T-cell (primary cell): ENCODE data around the gene SLC25A22. TPM values are rescaled to one million over a fixed set of nuclear protein-coding genes. Genes with fewer than 3 reads are reported as not detected.
A peak's percentile ranks its signal among the peaks of the same experiment; 100 is the strongest.

Experiments
- ATAC-seq, 4 experiments: fragments of 200-7000 bp in 3 of 4; fragments of 150-1000 bp in 1 of 4; cut with Tn5 transposase; replicated peaks in 1 of 4; 1 replicate in 3 of 4; 2 replicates in 1 of 4; pipeline ENCODE4 v1.10.0; 2021; ENCODE audit warnings: moderate library complexity in 3 of 4, mild to moderate bottlenecking in 2 of 4, moderate number of reproducible peaks in 1 of 4
- CTCF ChIA-PET, 2 donors: fragments of 300-600 bp; sonication (Branson Sonifier 250); formaldehyde crosslinking; loops; one replicate each; lab custom pipeline; 2022; ENCODE audit warnings: antibody characterized with exemption in 2 of 2; lab: Charles Lee
- POLR2A ChIA-PET, 2 donors: fragments of 300-600 bp; sonication (Branson Sonifier 250); formaldehyde crosslinking; loops; one replicate each; lab custom pipeline; 2022; ENCODE audit warnings: antibody characterized with exemption in 2 of 2; lab: Charles Lee
- DNase-seq, 35 experiments: peaks; one replicate each; pipeline versions ENCODE4 v3.0.0 to v3.0.0-alpha.2; 2013 to 2023
- H3K27ac ChIP-seq: one replicate; pipeline ENCODE4 v1.5.1; 2013; ENCODE audit warnings: low read length
- H3K27me3 ChIP-seq, 2 experiments: replicated peaks in 1 of 2; 1 replicate in 1 of 2; 2 replicates in 1 of 2; pipeline versions ENCODE4 v1.6.1 to v1.7.0; 2013; ENCODE audit warnings: low read length in 1 of 2, mixed read lengths in 1 of 2; ENCODE audit not compliant: control insufficient read depth in 2 of 2, insufficient read depth in 2 of 2; ENCODE audit errors: extremely low read depth in 1 of 2
- H3K36me3 ChIP-seq, 2 donors: 1 replicate in 1 of 2; 2 replicates in 1 of 2; pipeline versions ENCODE4 v1.6.1 to v1.7.0; 2013; ENCODE audit warnings: low read length in 1 of 2; ENCODE audit not compliant: control insufficient read depth in 2 of 2, insufficient read depth in 1 of 2; ENCODE audit errors: extremely low read depth in 1 of 2
- H3K4me1 ChIP-seq, 2 experiments: 1 replicate in 1 of 2; 2 replicates in 1 of 2; pipeline versions ENCODE4 v1.6.1 to v1.7.0; 2013; ENCODE audit warnings: low read length in 2 of 2, mixed read lengths in 1 of 2; ENCODE audit not compliant: insufficient read depth in 2 of 2, control insufficient read depth in 1 of 2; ENCODE audit errors: extremely low read depth in 1 of 2
- H3K4me3 ChIP-seq, 2 donors: 1 replicate in 1 of 2; 2 replicates in 1 of 2; pipeline versions ENCODE4 v1.5.1 to v1.7.0; 2013; ENCODE audit warnings: mild to moderate bottlenecking in 2 of 2, low read length in 1 of 2, moderate library complexity in 1 of 2; ENCODE audit not compliant: control insufficient read depth in 1 of 2; ENCODE audit errors: extremely low read depth in 1 of 2
- H3K9me3 ChIP-seq: 2 replicates; pipeline ENCODE4 v1.7.0; 2013
- H3K27ac Mint-ChIP-seq, 2 donors: one replicate each; pipeline ENCODE4 v1.8.0; 2020 to 2021; ENCODE audit warnings: mild to moderate bottlenecking in 2 of 2, mixed read lengths in 2 of 2
- H3K27me3 Mint-ChIP-seq, 2 donors: one replicate each; pipeline ENCODE4 v1.8.0; 2021 to 2022; ENCODE audit warnings: mixed read lengths in 2 of 2
- H3K36me3 Mint-ChIP-seq: one replicate; pipeline ENCODE4 v1.8.0; 2021; ENCODE audit warnings: mixed read lengths
- H3K4me1 Mint-ChIP-seq, 3 donors: one replicate each; pipeline ENCODE4 v1.8.0; 2020 to 2022; ENCODE audit warnings: mixed read lengths in 3 of 3, mild to moderate bottlenecking in 1 of 3
- H3K4me3 Mint-ChIP-seq, 3 donors: one replicate each; pipeline ENCODE4 v1.8.0; 2020 to 2022; ENCODE audit warnings: mild to moderate bottlenecking in 3 of 3, mixed read lengths in 3 of 3, moderate library complexity in 3 of 3
- H3K9me3 Mint-ChIP-seq, 3 donors: one replicate each; pipeline ENCODE4 v1.8.0; 2020 to 2022; ENCODE audit warnings: mixed read lengths in 3 of 3
- WGBS: methylation state at CpG from one replicate; pipeline ENCODE4 v1.1.5; 2013; ENCODE audit warnings: missing lambda C conversion rate; ENCODE audit not compliant: insufficient coverage; 5-methylcytosine and 5-hydroxymethylcytosine counted together
- total RNA-seq, 35 experiments: library from RNA in 6 of 35; stranded (reverse) in 6 of 35; fragments of 120-200 nt in 1 of 35; gene quantifications; one replicate each; pipeline versions ENCODE4 v1.2.1 to v1.2.4 and lab custom pipeline; 2013 to 2026

SLC25A22 gene
- total RNA-seq, 5 donors from 2014 or later (not counting 1 experiment from before 2014, with no cell fraction given): 22.4 to 37.4 (median 35.1) TPM

- peak overlapping the region; percentile 58 to 83 for H3K4me3 ChIP-seq
- H3K9me3 Mint-ChIP-seq: no peaks in the 10 kb centered on the region
- ATAC-seq: peak; percentile 76 to 86 (median 82)
- ChIA-PET CTCF (interaction anchor here in 1 of 2 donors (1.6 kb wide), 1 partner anchor 10 kb away, joined by 6 read pairs; the partner anchor contains the start of gene RPLP2), POLR2A (interaction anchor here (0.6 to 1.1 kb wide), 7 partner anchors 9 to 492 kb away, joined by 3 to 11 read pairs (median 5); partner anchors contain the start of gene RPLP2 (in 1 of the 2))
- peaks cover 10% of the 10 kb centered on the region for H3K36me3 Mint-ChIP-seq
- peak; percentile 78 to 95 (median 89) for DNase-seq
- peak overlapping the region; percentile 74 to 84 for H3K27ac Mint-ChIP-seq
- H3K27ac ChIP-seq: peak overlapping the region; percentile 47
- WGBS: under 1% methylated on average over 87 of the region's 96 CpGs
- peak overlapping the region; percentile 83 to 86 (median 84) for H3K4me3 Mint-ChIP-seq
- H3K4me1 Mint-ChIP-seq: peaks cover 7 to 20% (median 13%) of the 10 kb centered on the region in 3 donors
- H3K27me3 Mint-ChIP-seq: no peaks in the 10 kb centered on the region
- peaks cover 5 to 35% of the 10 kb centered on the region in 2 experiments for H3K4me1 ChIP-seq
- no peaks in the 10 kb centered on the region for H3K9me3 ChIP-seq
- H3K36me3 ChIP-seq: peaks cover 1 to 21% of the 10 kb centered on the region in 2 donors
- peaks cover 0 to 5% of the 10 kb centered on the region in 2 experiments for H3K27me3 ChIP-seq
Observed at GRCh38 chr11:819129-819931, 21.2 kb upstream of the SLC25A22 start.

GRCh38 chr11:818396-819128 is 20.5 kb upstream of the SLC25A22 start, which contains the start of gene PNPLA2:
PNPLA2 (plus strand) TSS chr11:818914; CDS start chr11:819719, 805 bp downstream.
- peaks cover 5 to 35% of the 10 kb centered on the region in 2 experiments for H3K4me1 ChIP-seq
- H3K27ac Mint-ChIP-seq: peak within 1 kb of the TSS; percentile 75 to 84
- H3K4me3 ChIP-seq: peak within 1 kb of the TSS; percentile 58 to 83
- H3K4me1 Mint-ChIP-seq: peaks cover 7 to 20% (median 13%) of the 10 kb centered on the region in 3 donors
- peaks cover 0 to 5% of the 10 kb centered on the region in 2 experiments for H3K27me3 ChIP-seq
- no peak for DNase-seq
- ChIA-PET CTCF (interaction anchor here in 1 of 2 donors (1.6 kb wide), 1 partner anchor 10 kb away, joined by 6 read pairs; the partner anchor contains the start of gene RPLP2), POLR2A (interaction anchor here (0.6 to 0.9 kb wide), 5 partner anchors 10 to 493 kb away, joined by 3 to 11 read pairs (median 5); no protein-coding TSS in a partner anchor)
- peak within 1 kb of the TSS; percentile 47 for H3K27ac ChIP-seq
- H3K27me3 Mint-ChIP-seq: no peaks in the 10 kb centered on the region
- no peaks in the 10 kb centered on the region for H3K9me3 ChIP-seq
- H3K36me3 Mint-ChIP-seq: peaks cover 14% of the 10 kb centered on the region
- 33% methylated on average over 17 of the region's 20 CpGs for WGBS
- H3K9me3 Mint-ChIP-seq: no peaks in the 10 kb centered on the region
- H3K36me3 ChIP-seq: peaks cover 3 to 16% of the 10 kb centered on the region in 2 donors
- no peak for ATAC-seq
- peak within 1 kb of the TSS; percentile 83 to 86 (median 84) for H3K4me3 Mint-ChIP-seq

DNA sequence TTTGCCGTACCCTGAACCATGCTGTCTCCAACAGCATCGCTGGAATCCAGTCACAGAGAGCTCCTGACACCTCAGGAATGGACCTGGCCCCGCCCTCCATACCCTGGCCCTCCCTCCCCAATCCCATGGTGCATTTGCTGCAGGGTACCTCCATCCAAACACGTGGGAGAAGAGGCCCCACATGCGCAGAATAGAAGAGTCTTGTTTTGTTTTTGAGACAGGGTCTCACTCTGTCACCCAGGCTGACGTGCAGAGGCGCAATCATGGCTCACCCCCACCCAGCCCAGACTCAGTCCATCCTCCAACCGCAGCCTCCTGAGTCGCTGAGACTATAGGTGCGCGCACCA is 18.3 kb upstream of the SLC25A22 start:
- no peak overlapping the region for H3K4me3 ChIP-seq
- no peaks in the 10 kb centered on the region for H3K9me3 ChIP-seq
- Mint-ChIP-seq H3K36me3 (peaks cover 15% of the 10 kb centered on the region), H3K27me3 (no peaks in the 10 kb centered on the region), H3K4me1 (peaks cover 20 to 26% (median 22%) of the 10 kb centered on the region in 3 donors), H3K4me3 (no peak overlapping the region), H3K27ac (no peak overlapping the region), H3K9me3 (no peaks in the 10 kb centered on the region)
- DNase-seq (no peak), ATAC-seq (no peak)
- H3K27ac ChIP-seq: no peak overlapping the region
- CTCF ChIA-PET: no interaction called here
- peaks cover 18 to 25% of the 10 kb centered on the region in 2 donors for H3K36me3 ChIP-seq
- POLR2A ChIA-PET: interaction anchor here in 1 of 2 donors (0.6 kb wide), 1 partner anchor 240 kb away, joined by 3 read pairs; the partner anchor contains the start of gene PHRF1
- H3K27me3 ChIP-seq: no peaks in the 10 kb centered on the region
- WGBS: 92% methylated on average over 2 of the region's 11 CpGs
- H3K4me1 ChIP-seq: peaks cover 8 to 35% of the 10 kb centered on the region in 2 experiments

DNA sequence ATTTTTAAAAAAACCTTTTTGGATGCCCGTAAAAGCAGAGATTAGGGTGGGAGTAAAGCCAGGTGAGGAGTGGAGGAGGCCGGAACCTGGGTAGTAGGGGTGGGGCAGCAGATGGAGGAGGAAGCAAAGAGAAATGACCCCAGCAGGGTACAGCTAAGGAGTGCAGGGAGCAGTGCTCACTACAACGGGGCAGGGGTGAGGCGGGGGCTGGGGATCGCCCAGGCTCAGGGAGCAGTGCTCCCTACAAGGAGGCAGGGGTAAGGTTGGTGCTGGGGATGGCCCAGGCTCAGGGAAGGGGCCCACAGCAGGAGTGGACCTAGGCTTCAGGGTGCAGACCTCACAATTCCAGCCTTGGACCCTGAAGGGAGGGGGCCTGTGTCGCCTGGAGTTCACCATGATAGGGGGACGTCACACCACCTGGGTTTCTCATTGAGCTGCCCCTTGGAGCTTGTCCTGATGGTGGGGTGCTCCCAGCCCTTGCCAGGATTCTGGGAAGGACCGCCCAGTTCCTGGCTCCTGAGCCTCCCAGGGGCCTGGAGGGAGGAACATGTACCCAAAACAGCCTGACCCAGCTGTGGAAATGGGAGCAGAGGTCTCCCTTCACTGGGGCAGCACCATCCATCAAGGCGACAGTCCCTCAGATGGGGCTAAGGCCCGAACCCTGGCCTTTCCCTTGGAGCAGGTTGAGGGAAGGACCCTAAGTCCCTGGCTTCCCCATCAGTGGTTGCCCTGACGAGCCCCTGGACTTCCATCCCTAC is 17.8 kb upstream of the SLC25A22 start:
- H3K27ac ChIP-seq: no peak overlapping the region
- no peaks in the 10 kb centered on the region for H3K9me3 Mint-ChIP-seq
- peaks cover 21 to 28% (median 23%) of the 10 kb centered on the region in 3 donors for H3K4me1 Mint-ChIP-seq
- 93% methylated on average over 11 of the region's 11 CpGs for WGBS
- ChIA-PET CTCF (no interaction called here), POLR2A (no interaction called here)
- peaks cover 20% of the 10 kb centered on the region for H3K36me3 Mint-ChIP-seq
- peaks cover 21 to 27% of the 10 kb centered on the region in 2 donors for H3K36me3 ChIP-seq
- H3K9me3 ChIP-seq: no peaks in the 10 kb centered on the region
- no peaks in the 10 kb centered on the region for H3K27me3 ChIP-seq
- H3K4me3 ChIP-seq: no peak overlapping the region
- no peak overlapping the region for H3K27ac Mint-ChIP-seq
- H3K4me3 Mint-ChIP-seq: no peak overlapping the region
- ATAC-seq: no peak
- H3K27me3 Mint-ChIP-seq: no peaks in the 10 kb centered on the region
- no peak for DNase-seq
- H3K4me1 ChIP-seq: peaks cover 14 to 35% of the 10 kb centered on the region in 2 experiments

DNA sequence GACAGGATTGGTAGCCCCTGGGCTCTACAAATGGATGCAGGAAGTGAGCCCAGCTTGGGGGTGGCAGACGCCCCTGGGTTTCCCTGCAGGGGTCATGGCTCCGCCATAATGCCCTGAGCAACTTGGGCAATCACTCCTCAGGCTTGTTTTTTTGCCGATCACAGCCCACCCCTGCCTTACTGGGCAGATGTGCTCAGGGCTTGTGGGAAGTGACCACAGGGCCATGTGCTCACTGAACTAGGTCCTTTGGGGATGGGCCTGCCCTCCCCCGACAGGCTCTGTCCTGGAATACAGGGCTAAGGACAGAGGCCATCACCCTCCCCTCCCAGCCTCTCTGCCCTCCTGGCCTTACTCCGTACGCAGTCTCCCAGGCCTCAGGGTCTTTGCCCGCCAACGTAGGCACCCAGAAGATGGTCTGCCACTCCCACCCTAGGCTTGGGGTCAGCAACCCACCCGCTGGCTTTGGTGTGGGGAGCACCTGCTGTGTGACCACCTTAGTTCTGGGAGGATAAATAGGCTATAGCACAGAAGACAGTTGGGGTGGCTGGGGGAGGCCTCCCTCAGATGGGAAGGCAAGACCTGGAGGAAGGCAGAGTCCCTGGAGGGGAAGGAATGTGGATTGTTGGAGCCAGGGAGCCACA is 15.5 kb upstream of the SLC25A22 start:
- Histone ChIP-seq H3K4me1 (peaks cover 13 to 34% of the 10 kb centered on the region in 2 experiments), H3K36me3 (peaks cover 21 to 27% of the 10 kb centered on the region in 2 donors), H3K4me3 (no peak overlapping the region), H3K27me3 (no peaks in the 10 kb centered on the region), H3K27ac (no peak overlapping the region), H3K9me3 (no peaks in the 10 kb centered on the region)
- Mint-ChIP-seq H3K27ac (no peak overlapping the region), H3K9me3 (no peaks in the 10 kb centered on the region), H3K36me3 (peaks cover 20% of the 10 kb centered on the region), H3K27me3 (no peaks in the 10 kb centered on the region), H3K4me3 (no peak overlapping the region), H3K4me1 (peaks cover 29 to 34% (median 31%) of the 10 kb centered on the region in 3 donors)
- ATAC-seq (no peak), DNase-seq (no peak)
- ChIA-PET CTCF (no interaction called here), POLR2A (interaction anchor here in 1 of 2 donors (0.6 kb wide), 2 partner anchors 9 to 29 kb away, joined by 3 read pairs; no protein-coding TSS in a partner anchor)
- WGBS: 77% methylated on average over 4 of the region's 9 CpGs
